GM21717 (cell line): Measurements from ENCODE around the gene RASSF3.
"Not testable (repeated sequence)": the region's sequence is repeated elsewhere in the genome, so short reads cannot be mapped to it uniquely, and the experiment has no call there.

Source experiments
- ATAC-seq: cut with Tn5 transposase; IDR thresholded peaks from one replicate; pipeline ENCODE4 v1.9.1; 2021; ENCODE audit warnings: mild to moderate bottlenecking, moderate library complexity; ENCODE audit not compliant: unreplicated experiment

The RASSF3 gene

GRCh38 chr12:64688219-64688618 lies 77.9 kb downstream of the RASSF3 start:
- no peak for ATAC-seq

GRCh38 chr12:64688715-64689114 lies 78.4 kb downstream of the RASSF3 start:
- no peak for ATAC-seq

GRCh38 chr12:64690236-64690635 lies 79.9 kb downstream of the RASSF3 start:
- ATAC-seq = not testable (repeated sequence)

- no peak for ATAC-seq
These were observed 81.0 kb downstream of the RASSF3 start for GRCh38 chr12:64691227-64691794.

GRCh38 chr12:64691795-64692583 lies 81.7 kb downstream of the RASSF3 start:
- no peak for ATAC-seq

GRCh38 chr12:64694130-64695040 lies 84.1 kb downstream of the RASSF3 start:
- no peak for ATAC-seq

GRCh38 chr12:64695550-64695949 lies 85.3 kb downstream of the RASSF3 start:
- ATAC-seq = no peak

- no peak for ATAC-seq
These were observed 85.9 kb downstream of the RASSF3 start for GRCh38 chr12:64696080-64696741.

- no peak for ATAC-seq
These were observed 89.3 kb downstream of the RASSF3 start for GRCh38 chr12:64699504-64700115.

- ATAC-seq = no peak
These were observed 90.2 kb downstream of the RASSF3 start for GRCh38 chr12:64700532-64700931.

GRCh38 chr12:64701283-64701682 lies 91.0 kb downstream of the RASSF3 start:
- ATAC-seq = no peak

- ATAC-seq = no peak
These were observed 96.0 kb downstream of the RASSF3 start for GRCh38 chr12:64706306-64706705.

GRCh38 chr12:64706857-64707256 lies 96.6 kb downstream of the RASSF3 start:
- no peak for ATAC-seq

GRCh38 chr12:64707362-64707761 lies 97.1 kb downstream of the RASSF3 start:
- ATAC-seq = no peak

GRCh38 chr12:64707926-64708325 lies 97.6 kb downstream of the RASSF3 start:
- no peak for ATAC-seq

GRCh38 chr12:64709429-64709828 lies 99.1 kb downstream of the RASSF3 start:
- ATAC-seq = no peak

- ATAC-seq = no peak
These were observed 103.1 kb downstream of the RASSF3 start for GRCh38 chr12:64713376-64713775.

GRCh38 chr12:64714551-64714968 lies 104.3 kb downstream of the RASSF3 start:
- peak; percentile 70 for ATAC-seq

GRCh38 chr12:64716371-64716770 lies 106.1 kb downstream of the RASSF3 start:
- no peak for ATAC-seq

- no peak for ATAC-seq
These were observed 106.7 kb downstream of the RASSF3 start for GRCh38 chr12:64716839-64717455.
